HG03066 (cell line): ENCODE measurements around the gene MRPL40.

Source experiments
- ATAC-seq: cut with Tn5 transposase; IDR thresholded peaks from one replicate; pipeline ENCODE4 v1.9.1; 2021; ENCODE audit warnings: low read depth; ENCODE audit not compliant: unreplicated experiment

MRPL40 gene

GRCh38 chr22:19478901-19479354 is 46.6 kb downstream of the MRPL40 start, which contains the start of gene UFD1:
TSS of gene UFD1 (minus strand) at chr22:19479193. CDS start at chr22:19479085, 108 bp downstream.
- ATAC-seq = peak; percentile 51

- ATAC-seq = peak; percentile 86
Measured at GRCh38 chr22:19479355-19480172, 47.2 kb downstream of the MRPL40 start, which contains the start of gene CDC45. TSS of gene CDC45 (plus strand) at chr22:19479920. CDS start at chr22:19479969, 49 bp downstream.

GRCh38 chr22:19480173-19480568 is 47.8 kb downstream of the MRPL40 start:
- ATAC-seq = no peak

GRCh38 chr22:19480789-19481188 is 48.4 kb downstream of the MRPL40 start:
- no peak for ATAC-seq

- ATAC-seq = no peak
Measured at GRCh38 chr22:19482297-19482696, 50.0 kb downstream of the MRPL40 start.

GRCh38 chr22:19483481-19484244 is 51.3 kb downstream of the MRPL40 start:
- no peak for ATAC-seq
